ENCODE results near the gene SRP54.

- TF ChIP-seq CTCF (IDR thresholded peaks at IDR 0.05; ENCODE audit: low read depth, low read length, missing input control): no peak
- TF ChIP-seq YY1 (IDR thresholded peaks at IDR 0.05): no peak
- no peak for TF ChIP-seq HNF4G (IDR thresholded peaks at IDR 0.05)
- TF ChIP-seq REST (IDR thresholded peaks at IDR 0.05): no peak
These were observed 49.5 kb upstream of the SRP54 start for GRCh38 chr14:34933301-34933700.

All from liver (tissue), 3 donors.